AML-193 (cell line): ENCODE results near the gene CREBBP.
"Not testable (repeated sequence)": the region's sequence is repeated elsewhere in the genome, so short reads cannot be mapped to it uniquely, and the experiment has no call there.

Source experiments
- DNase-seq, 2 experiments: peaks; one replicate each; lab custom pipeline; 2025; lab: John Stamatoyannopoulos, UW

CREBBP gene

DNA sequence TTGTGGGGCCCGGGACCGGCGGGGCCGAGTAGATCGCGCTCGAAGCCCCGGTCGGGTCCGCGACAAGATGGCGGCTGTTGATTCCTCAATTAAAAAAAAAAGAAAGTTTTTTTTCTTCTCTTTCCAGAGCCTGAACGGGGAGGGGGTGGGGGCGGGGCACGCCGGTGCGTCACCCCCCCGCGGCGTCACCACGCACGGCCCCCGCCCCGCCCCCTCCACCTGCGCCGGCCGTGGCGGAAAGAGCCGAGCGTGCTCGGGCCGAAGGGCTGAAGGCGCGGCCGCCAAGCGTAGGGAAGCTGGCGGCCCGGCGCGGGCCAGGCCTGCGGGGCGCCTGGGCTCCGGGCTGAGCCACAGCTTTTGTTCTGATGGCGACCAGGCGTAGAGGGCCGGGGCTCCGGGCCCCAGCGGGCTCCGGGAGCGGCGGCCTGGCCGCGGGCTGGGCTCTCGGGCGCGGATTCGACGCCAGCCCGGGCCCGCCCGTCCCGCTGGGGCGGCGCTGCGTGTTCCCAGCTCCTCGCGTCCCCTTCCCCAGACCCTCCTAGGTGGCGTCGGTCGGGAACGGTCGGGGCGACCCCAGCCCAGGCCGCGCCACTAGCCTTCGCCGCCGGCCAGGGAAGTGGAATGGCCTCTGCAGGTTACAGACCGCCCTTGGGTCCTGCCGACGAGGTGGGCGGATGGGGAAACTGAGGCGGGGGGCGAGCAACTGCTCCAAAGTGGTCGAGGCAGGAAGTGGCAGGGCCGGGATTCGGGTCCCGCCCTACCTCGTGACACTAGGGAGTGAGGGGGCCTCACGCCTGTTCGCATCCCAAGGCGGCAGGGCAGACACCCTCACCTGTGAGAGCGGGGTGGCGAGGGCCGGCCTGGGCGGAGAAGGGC, at the start of gene CREBBP:
TSS of gene CREBBP (minus strand) at position 91 of the 876 bp plus-strand sequence. CDS start 797 bp downstream, outside the sequence.
- DNase-seq, result peak; percentile 70

DNA sequence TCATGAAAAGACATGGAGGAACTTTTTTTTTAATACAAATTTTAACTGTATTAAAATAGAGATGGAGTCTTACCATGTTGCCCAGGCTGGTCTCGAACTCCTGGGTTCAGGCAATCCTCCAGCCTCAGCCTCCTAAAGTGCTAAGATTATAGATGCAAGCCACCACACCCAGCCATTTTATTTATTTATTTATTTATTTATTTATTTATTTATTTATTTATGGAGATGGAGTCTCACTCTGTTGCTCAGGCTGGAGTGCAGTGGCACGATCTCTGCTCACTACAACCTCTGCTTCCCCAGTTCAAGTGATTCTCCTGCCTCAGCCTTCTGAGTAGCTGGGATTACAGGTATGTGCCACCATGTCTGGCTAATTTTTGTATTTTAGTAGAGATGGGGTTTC, 46.6 kb upstream of the CREBBP start:
- DNase-seq, result not testable (repeated sequence)

DNA sequence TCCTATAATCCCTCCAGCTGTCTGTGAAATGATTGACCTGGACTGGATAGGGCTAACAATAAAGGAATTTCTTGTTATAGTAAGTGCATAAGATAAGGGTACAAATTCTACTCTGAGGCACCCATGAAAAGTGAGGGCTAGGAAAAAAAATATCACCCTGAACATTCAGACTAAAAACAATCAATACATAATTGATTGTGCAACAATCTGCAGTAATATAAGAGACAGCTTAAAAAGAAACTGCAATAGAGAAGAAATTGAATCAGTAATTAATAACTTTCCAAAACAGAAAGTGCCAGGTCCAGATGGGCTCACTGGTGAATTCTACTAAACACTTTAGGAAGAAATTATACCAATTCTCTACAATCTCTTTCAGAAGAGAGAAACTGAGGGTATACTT, 44.2 kb upstream of the CREBBP start:
- no peak for DNase-seq

DNA sequence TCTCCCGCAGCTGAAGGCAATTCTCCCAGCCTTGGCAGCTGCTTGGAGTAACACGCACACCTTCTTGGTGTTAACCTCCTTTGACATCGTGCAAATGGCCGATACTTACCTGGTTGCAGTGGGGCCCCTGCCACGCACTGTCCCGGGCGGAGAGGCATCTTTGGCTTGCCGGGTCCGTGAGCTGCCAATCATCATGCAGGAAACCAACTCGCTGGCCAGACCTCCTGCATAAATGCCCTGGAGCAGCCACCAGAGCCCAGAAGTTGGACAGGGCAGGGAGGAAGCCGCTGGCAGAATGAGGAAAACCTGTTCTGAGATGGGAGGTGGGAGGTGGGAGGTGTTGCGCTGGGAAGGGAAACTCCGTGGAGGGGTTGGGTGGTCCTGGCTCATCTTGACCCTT, 41.7 kb upstream of the CREBBP start:
- no peak for DNase-seq

DNA sequence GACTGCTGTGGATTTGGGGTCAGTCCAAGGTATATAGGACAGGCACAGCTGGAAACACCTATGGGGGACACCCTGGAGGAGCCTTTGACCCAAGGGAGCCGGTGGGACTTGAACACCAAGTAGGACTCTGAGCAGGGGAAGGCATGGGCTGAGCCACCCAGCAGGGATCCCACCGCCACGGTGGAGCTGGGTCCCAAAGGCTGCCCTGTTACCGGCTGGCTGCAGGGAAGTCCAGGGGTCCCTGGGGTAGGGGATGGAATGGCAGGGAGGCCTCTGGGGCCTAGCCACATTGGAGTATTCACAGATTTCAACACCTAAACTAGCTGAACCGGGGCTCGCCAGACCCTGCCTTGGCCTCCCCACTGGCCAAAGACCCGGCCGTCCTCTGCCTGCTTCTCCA, 39.7 kb upstream of the CREBBP start:
- no peak for DNase-seq

DNA sequence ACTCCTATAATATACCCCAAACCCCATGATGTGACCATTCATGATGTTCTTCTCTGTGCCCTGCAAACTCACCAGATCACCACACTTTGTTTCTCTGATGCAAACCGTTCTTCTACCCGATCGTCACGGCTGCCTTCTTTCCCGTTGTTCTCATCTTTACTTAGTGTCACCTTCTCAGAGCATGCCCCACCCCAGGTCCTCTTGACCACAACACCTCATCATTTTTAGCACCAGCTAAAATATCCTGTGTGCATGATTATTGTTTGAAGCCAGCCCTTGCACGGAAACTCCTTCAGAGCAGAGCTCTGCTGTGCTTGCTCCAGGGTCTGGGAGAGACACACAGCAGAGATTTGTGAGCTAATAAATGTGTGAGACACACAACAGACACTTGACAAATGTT, 38.9 kb upstream of the CREBBP start:
- DNase-seq, result no peak

DNA sequence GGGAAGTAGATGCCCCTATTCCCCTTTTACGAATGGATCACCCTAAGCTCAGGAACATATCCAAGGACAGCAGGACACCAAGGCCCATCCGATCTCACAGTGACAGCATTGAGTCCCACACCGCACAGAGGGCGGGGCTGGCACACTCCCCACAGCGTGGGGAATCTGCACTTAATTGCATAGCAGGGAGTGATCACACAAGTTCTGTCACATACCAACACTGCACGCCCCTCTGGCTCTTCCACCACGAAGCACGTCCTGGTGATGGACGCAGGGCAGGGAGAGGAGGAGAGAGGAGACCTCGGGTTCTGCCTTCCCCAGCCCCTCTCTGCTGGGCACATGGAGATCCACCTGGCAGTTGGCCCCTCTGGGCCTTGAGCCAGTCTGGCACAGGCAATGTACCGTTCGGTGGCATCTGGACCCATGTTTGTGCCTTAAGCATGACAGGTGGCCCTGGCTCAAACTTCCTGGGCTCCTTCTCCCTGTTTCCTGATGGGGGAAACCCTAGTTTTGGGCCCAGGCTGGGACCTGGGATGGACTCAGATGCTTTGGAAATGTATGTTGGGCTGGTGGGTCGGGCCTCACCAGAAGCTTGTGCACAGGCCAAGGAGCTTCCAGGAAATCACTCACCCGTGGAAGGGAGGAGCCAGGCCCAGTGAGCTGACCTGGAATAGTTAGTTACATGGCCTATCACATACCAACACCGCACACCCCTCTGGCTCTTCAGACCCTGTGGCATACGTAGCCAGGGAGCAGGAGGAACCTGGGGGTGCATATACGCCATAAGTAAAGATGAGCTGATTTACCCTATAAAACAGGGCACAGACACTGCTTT, 35.1 kb upstream of the CREBBP start:
- DNase-seq, result no peak

DNA sequence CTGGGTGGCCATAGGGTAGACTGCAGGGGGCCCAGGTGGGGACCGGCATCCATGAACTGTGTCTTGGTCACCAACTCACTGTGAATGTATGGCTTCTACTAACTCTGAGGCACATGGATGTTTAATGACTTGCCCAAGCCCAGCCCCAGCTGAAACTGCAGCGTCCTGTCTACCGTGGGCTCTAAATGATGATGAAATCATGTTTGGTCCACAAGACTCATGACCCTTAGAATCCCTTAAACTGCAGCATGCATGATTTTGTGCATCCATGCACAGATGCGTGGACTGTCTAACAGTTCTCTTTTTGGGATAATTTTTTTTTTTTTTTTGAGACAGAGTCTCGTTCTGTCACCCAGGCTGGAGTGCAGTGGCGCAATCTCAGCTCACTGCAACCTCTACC, 32.4 kb upstream of the CREBBP start:
- DNase-seq, result no peak

DNA sequence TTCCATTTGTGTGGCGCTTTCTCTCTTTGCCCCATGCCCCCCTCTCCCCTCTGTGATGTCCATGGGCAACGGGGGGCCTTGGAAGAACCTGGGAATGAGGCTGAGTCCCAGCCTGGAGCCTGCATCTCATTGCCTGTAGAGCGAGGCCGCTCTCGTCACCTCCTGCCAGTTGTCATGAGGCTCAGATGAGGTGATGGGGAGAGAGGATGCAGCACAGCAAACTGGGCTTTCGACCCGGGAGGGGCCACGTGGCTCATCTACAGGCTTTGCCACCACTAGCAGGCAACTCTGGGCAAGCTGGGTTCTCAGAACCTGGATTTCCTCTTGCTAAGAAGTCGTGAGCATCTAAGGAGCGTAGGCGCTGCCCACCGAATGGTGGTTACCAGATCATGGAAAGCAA, 31.9 kb upstream of the CREBBP start:
- DNase-seq, result no peak

DNA sequence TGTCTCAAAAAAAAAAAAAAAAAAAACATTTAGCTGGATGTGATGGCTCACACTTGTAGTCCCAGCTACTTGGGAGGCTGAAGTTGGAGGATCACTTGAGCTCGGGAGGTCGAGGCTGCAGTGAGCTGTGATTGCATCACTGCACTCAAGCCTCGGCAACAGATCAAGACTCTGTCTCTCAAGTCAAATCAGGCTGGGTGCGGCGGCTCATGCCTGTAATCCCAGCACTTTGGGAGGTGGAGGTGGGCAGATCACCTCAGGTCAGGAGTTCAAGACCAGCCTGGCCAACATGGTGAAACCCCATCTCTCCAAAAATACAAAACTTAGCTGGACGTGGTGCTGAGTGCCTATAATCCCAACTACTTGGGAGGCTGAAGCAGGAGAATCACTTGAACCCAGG, 31.2 kb upstream of the CREBBP start:
- not testable (repeated sequence) for DNase-seq

DNA sequence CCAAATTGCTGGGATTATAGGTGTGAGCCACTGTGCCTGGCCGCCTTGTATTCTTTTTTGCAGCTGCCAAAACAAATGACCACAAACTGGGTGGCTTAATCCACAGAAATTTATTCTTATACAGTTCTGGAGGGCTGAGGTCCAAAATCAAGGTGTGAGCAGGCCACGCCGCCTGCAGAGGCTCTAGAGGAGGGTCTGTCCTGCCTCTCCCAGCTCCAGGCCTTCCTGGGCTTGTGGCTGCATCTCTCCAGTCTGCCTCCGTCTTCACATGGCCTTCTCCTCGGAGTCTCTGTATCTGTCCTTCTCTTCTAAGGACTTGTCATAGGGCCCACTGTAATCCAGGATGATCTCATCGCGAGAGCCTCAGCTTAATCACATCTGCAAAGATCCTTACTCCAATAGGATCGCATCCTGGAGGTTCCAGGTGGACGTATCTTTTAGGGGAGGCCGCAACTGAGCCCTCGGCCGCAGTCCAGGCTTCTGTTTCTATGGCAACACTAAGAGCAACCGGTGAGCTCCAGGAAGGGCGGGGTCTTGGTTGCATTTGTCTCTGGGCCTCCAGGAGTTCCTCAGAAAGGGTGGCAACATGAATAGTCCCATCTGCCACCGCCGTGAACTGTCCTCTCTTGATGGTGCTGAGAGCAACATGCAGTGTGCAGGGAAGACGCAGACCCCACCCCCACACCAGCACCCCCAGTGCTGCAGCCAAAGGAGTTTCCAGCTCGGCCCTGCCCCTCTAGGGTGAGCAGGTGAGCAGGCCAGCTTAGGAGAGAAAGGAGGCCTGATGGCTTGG, 29.5 kb upstream of the CREBBP start:
- no peak for DNase-seq

DNA sequence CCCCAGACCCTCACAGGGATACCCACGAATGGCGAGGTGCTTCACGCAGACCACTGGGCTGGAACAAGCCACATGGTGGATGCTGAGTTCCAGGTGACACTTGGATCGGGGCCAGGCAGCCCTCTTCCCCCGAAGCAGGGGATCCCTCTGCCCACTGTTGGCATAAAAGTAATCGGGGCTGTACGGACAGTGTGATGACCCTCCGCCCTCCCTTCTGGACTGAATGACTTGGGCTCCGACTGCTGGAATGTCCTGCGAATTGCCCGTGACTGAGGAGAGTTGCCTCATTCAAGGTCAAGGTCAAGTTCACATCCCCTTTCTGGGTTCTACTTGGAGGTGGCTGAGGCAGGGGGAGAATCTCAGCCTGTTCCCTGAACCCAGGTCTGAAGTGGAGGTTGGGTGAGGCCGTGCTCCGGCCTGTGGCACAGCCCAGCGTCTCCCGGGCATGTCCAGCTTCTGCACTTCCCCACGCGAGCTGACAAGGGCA, 28.5 kb upstream of the CREBBP start:
- no peak for DNase-seq

DNA sequence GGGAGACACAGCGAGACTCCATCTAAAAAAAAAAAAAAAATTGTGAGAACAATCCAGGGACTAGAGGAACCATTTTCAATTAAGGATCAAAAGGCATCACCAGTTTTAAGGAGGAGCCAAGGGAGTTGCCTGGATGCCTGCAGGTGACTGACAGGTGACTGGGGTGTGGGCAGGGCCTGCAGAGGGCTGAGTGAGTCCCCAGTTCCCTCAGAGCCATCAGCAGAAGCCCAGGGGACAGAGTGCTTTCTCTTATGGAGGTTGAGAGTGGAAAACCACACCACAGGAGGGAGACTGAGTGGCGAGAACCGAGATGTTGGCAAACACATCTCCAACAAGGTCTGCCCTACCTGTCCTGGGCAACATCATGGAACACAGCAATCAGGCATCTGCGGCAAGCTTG, 27.1 kb upstream of the CREBBP start:
- DNase-seq, result no peak

DNA sequence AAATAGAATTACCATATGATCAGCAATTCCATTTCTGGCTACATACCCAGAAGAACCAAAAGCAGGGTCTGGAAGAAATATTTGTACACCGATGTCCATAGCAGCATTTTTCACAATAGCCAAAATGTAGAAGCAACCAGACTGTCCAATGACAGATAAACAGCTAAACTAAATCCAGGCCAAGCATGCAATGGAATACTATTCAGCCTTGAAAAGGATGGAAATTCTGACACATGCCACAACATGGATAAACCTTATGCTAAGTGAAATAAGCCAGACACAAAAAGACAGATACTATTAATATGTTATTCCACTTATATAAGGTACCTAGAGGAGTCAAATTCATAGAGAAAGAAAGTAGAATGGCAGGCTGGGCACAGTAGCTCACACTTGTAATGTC, 25.9 kb upstream of the CREBBP start:
- no peak for DNase-seq

DNA sequence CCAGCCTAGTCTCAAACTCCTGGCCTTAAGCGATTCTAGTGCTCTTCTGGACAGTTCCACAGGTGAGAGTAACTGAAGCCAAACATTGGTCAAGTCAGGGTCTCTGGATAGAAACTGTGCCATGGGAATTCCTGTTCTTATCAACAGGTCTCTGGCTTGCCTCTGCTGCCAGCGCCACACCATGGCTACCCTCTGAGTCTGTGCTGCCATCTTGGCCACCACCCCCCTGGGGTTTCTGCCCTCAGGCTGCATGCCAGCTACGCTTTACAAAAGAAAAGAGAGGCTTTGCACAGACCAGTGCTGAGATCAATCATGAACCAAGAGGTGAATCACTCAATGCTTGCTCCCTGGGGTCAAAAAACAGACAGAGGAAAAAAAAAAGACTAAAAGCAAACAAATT, 24.4 kb upstream of the CREBBP start:
- no peak for DNase-seq

DNA sequence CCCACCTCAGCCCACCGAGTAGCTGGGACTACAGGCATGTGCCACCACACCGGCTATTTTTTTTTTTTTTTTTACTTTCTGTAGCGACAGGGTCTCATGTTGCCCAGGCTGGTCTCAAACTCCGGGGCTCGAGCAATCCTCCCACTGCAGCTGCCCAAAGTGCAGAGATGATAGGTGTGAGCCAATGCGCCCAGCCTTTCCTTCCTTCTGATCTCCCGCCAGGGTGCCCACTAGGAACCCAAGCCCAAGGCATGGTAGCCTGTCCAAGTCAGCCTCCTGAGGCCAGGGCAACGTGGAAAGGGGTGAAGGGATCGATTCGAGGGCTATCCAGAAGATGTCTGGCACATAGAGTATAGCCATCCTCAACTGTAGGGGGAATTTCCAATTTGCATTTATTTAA, 9.6 kb upstream of the CREBBP start:
- DNase-seq, result no peak

DNA sequence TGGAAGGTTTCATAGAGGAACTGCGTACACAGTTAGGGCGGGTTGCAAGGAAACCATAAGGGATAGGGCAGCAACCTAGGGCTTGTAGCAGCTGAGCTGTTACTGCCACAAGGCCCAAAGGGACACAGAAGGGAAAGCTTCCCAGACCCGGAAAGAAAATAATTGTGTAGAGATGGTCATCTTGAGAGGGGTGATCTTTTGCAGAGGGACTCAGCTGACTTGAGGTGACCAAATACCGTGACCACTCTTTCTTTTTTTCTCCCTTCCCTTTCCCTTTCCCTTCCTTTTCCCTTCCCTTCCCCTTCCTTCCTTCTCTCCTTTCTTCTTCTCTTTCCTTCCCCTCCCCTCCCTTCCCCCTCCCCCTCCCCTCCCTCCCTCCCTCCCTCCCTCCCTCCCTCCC, 8.5 kb upstream of the CREBBP start:
- no peak for DNase-seq

DNA sequence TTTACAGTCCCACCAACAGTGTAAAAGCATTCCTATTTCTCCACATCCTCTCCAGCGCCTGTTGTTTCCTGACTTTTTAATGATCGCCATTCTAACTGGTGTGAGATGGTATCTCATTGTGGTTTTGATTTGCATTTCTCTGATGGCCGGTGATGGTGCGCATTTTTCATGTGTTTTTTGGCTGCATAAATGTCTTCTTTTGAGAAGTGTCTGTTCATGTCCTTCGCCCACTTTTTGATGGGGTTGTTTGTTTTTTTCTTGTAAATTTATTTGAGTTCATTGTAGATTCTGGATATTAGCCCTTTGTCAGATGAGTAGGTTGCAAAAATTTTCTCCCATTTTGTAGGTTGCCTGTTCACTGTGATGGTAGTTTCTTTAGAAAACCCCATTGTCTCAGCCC, 5.5 kb upstream of the CREBBP start:
- not testable (repeated sequence) for DNase-seq

DNA sequence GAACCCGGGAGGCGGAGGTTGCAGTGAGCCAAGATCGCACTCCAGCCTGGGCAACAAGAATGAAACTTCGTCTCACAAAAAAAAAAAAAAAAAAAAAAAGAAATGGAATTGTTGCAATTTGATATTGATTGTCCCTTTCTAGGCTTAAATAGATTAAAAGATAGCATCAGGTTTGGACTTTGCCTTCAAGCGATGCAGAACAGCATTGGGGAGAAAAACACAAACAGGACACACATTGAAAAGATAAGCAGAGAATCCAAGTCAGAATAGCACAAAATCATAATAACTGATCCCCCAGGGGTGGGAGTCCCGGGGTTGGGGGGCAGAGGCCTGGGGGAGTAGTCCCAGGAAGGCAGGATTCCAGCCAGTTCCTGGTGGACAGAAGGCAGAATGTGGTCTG, 3.9 kb upstream of the CREBBP start:
- DNase-seq, result no peak

DNA sequence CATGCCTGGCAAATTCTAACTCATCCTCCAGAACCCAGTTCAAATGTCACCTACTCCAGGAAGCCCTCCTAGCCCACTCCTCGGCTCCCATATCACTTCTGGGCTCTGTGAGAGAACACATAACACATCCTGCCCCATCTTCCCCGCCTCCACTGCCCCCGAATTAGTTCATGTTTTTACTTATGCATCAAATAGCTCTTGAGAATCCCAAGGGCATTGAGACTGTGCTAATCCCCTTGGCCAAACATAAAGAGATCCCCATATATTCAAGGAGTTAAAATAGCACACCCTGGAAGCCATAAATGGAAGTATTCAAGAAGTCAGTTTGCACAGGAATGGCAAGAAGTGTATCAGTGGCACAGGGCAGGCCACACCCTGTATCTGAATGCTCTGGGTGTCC, 2.0 kb upstream of the CREBBP start:
- DNase-seq, result no peak

DNA sequence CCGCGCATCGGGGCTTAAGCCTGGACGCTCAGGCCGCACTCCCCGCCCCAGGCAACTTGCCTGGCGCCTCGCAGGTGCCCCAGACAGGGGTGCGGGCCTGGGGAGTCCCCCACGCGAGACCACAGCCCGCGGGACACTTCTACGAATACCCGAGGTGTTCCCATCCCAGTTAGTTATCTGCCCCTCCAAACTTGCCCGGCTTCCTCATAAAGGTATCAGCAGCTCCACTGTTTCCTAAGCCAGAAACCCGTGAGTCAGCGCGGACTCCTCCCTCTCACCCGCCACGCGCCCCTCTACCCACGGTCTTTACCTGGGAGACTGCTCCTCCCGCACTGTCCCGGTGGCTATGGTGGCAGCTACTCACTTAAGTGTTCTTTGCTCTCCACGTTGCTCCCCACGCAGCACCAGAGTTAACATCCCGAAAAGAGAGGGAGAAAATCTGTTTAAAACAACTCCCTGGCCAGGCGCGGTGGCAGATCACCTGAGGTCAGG, 1.0 kb upstream of the CREBBP start:
- DNase-seq, result no peak
